NT2/D1 (cell line): ENCODE data around the gene HDAC2.

Experiments
- SUZ12 ChIP-seq: IDR thresholded peaks from 2 replicates; pipeline ENCODE4 v1.6.1; 2011; ENCODE audit not compliant: insufficient read length, insufficient read depth; ENCODE audit errors: extremely low read depth
- YY1 ChIP-seq: IDR thresholded peaks from 2 replicates; pipeline ENCODE4 v1.6.1; 2011; ENCODE audit not compliant: insufficient read length, insufficient read depth
- ZNF274 ChIP-seq: IDR thresholded peaks from 2 replicates; pipeline ENCODE4 v1.6.1; 2011; ENCODE audit warnings: mild to moderate bottlenecking, low read depth, low read length

GRCh38 chr6:113934101-113934500 is 36.8 kb downstream of the HDAC2 start:
- TF ChIP-seq ZNF274 (no peak), YY1 (no peak), SUZ12 (no peak)
